ENCODE measurements around the gene MOB2. TPM values are rescaled to one million over a fixed set of nuclear protein-coding genes. Genes with fewer than 3 reads are reported as not detected.

The MOB2 gene
- total RNA-seq, 5 donors from 2014 or later (not counting 1 experiment from before 2014, with no cell fraction given): 49.6 to 79.2 (median 72.6) TPM

- H3K36me3 Mint-ChIP-seq: peaks cover 4% of the 10 kb centered on the region
- ChIA-PET CTCF (interaction anchor here in 1 of 2 donors (0.5 kb wide), 1 partner anchor 70 kb away, joined by 4 read pairs; no protein-coding TSS in a partner anchor), POLR2A (no interaction called here)
- H3K4me3 Mint-ChIP-seq: no peak overlapping the region
- DNase-seq (no peak), ATAC-seq (replicated peaks in 1 of 4) (peak in 1 of 4 experiments; percentile 34)
- Histone ChIP-seq H3K4me1 (ENCODE audit: control insufficient read depth in 1 of 2, extremely low read depth in 1 of 2, insufficient read depth in 2 of 2, low read length in 2 of 2) (peaks cover 0 to 60% of the 10 kb centered on the region in 2 experiments), H3K4me3 (ENCODE audit: control insufficient read depth in 1 of 2, extremely low read depth in 1 of 2, low read length in 1 of 2) (no peak overlapping the region), H3K36me3 (ENCODE audit: control insufficient read depth in 2 of 2, extremely low read depth in 1 of 2, insufficient read depth in 1 of 2, low read length in 1 of 2) (peaks cover under 1 to 6% of the 10 kb centered on the region in 2 donors), H3K27ac (ENCODE audit: low read length) (no peak overlapping the region), H3K9me3 (no peaks in the 10 kb centered on the region), H3K27me3 (replicated peaks in 1 of 2; ENCODE audit: control insufficient read depth in 2 of 2, extremely low read depth in 1 of 2, insufficient read depth in 2 of 2, low read length in 1 of 2) (no peaks in the 10 kb centered on the region)
- H3K27me3 Mint-ChIP-seq: no peaks in the 10 kb centered on the region
- no peaks in the 10 kb centered on the region for H3K9me3 Mint-ChIP-seq
- H3K4me1 Mint-ChIP-seq: peaks cover 59 to 78% (median 70%) of the 10 kb centered on the region in 3 donors
- WGBS (ENCODE audit: insufficient coverage): 19% methylated on average over 2 of the region's 4 CpGs
- H3K27ac Mint-ChIP-seq: no peak overlapping the region
These were observed 37.2 kb upstream of the MOB2 start for GRCh38 chr11:1523779-1524178.

GRCh38 chr11:1523077-1523476, 36.5 kb upstream of the MOB2 start:
- no peak overlapping the region for H3K4me3 Mint-ChIP-seq
- ATAC-seq (replicated peaks in 1 of 4) (no peak), DNase-seq (no peak)
- no peak overlapping the region for H3K4me3 ChIP-seq (ENCODE audit: control insufficient read depth in 1 of 2, extremely low read depth in 1 of 2, low read length in 1 of 2)
- H3K27me3 Mint-ChIP-seq: no peaks in the 10 kb centered on the region
- peaks cover 0 to 6% of the 10 kb centered on the region in 2 donors for H3K36me3 ChIP-seq (ENCODE audit: control insufficient read depth in 2 of 2, extremely low read depth in 1 of 2, insufficient read depth in 1 of 2, low read length in 1 of 2)
- peaks cover 4% of the 10 kb centered on the region for H3K36me3 Mint-ChIP-seq
- no peak overlapping the region for H3K27ac ChIP-seq (ENCODE audit: low read length)
- H3K4me1 ChIP-seq (ENCODE audit: control insufficient read depth in 1 of 2, extremely low read depth in 1 of 2, insufficient read depth in 2 of 2, low read length in 2 of 2): peaks cover 0 to 59% of the 10 kb centered on the region in 2 experiments
- CTCF ChIA-PET: no interaction called here
- H3K4me1 Mint-ChIP-seq: peaks cover 56 to 77% (median 69%) of the 10 kb centered on the region in 3 donors
- no peak overlapping the region for H3K27ac Mint-ChIP-seq
- WGBS (ENCODE audit: insufficient coverage): 70% methylated on average over 2 of the region's 6 CpGs
- H3K9me3 ChIP-seq: no peaks in the 10 kb centered on the region
- POLR2A ChIA-PET: no interaction called here
- no peaks in the 10 kb centered on the region for H3K9me3 Mint-ChIP-seq
- H3K27me3 ChIP-seq (replicated peaks in 1 of 2; ENCODE audit: control insufficient read depth in 2 of 2, extremely low read depth in 1 of 2, insufficient read depth in 2 of 2, low read length in 1 of 2): no peaks in the 10 kb centered on the region

DNA sequence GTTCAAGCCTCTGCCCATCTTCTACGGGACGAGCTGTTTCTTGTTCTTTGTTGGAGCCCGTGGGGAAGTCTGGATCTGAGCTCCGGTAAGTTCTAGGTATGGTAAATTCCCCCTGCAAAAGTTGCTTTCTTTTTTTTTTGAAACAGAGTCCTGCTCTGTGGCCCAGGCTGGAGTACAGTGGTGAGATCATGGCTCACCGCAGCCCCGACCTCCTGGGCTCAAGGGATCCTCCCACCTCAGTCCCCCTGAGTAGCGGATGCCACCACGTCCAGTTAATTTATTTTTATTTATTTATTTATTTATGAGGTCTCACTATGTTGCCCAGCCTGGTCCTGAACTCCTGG, 35.5 kb upstream of the MOB2 start:
- ATAC-seq (replicated peaks in 1 of 4): no peak
- WGBS (ENCODE audit: insufficient coverage): no CpG with 5 or more reads among the region's 8 CpGs
- H3K36me3 ChIP-seq (ENCODE audit: control insufficient read depth in 2 of 2, extremely low read depth in 1 of 2, insufficient read depth in 1 of 2, low read length in 1 of 2): peaks cover 0 to 6% of the 10 kb centered on the region in 2 donors
- H3K36me3 Mint-ChIP-seq: peaks cover 4% of the 10 kb centered on the region
- H3K9me3 ChIP-seq: no peaks in the 10 kb centered on the region
- ChIA-PET POLR2A (no interaction called here), CTCF (no interaction called here)
- H3K4me3 ChIP-seq (ENCODE audit: control insufficient read depth in 1 of 2, extremely low read depth in 1 of 2, low read length in 1 of 2): no peak overlapping the region
- H3K27me3 Mint-ChIP-seq: no peaks in the 10 kb centered on the region
- H3K9me3 Mint-ChIP-seq: no peaks in the 10 kb centered on the region
- H3K4me1 ChIP-seq (ENCODE audit: control insufficient read depth in 1 of 2, extremely low read depth in 1 of 2, insufficient read depth in 2 of 2, low read length in 2 of 2): peaks cover 0 to 70% of the 10 kb centered on the region in 2 experiments
- DNase-seq: no peak
- H3K4me3 Mint-ChIP-seq: no peak overlapping the region
- no peak overlapping the region for H3K27ac ChIP-seq (ENCODE audit: low read length)
- no peaks in the 10 kb centered on the region for H3K27me3 ChIP-seq (replicated peaks in 1 of 2; ENCODE audit: control insufficient read depth in 2 of 2, extremely low read depth in 1 of 2, insufficient read depth in 2 of 2, low read length in 1 of 2)
- no peak overlapping the region for H3K27ac Mint-ChIP-seq
- peaks cover 64 to 83% (median 74%) of the 10 kb centered on the region in 3 donors for H3K4me1 Mint-ChIP-seq

- Mint-ChIP-seq H3K27me3 (no peaks in the 10 kb centered on the region), H3K4me3 (no peak overlapping the region), H3K9me3 (no peaks in the 10 kb centered on the region), H3K36me3 (peaks cover 4% of the 10 kb centered on the region), H3K27ac (no peak overlapping the region), H3K4me1 (peaks cover 67 to 85% (median 75%) of the 10 kb centered on the region in 3 donors)
- 76% methylated on average over 17 of the region's 21 CpGs for WGBS (ENCODE audit: insufficient coverage)
- ATAC-seq (replicated peaks in 1 of 4): no peak
- ChIA-PET CTCF (no interaction called here), POLR2A (no interaction called here)
- DNase-seq: peak in 2 of 35 experiments; percentile 27 to 29
- Histone ChIP-seq H3K4me3 (ENCODE audit: control insufficient read depth in 1 of 2, extremely low read depth in 1 of 2, low read length in 1 of 2) (no peak overlapping the region), H3K9me3 (no peaks in the 10 kb centered on the region), H3K36me3 (ENCODE audit: control insufficient read depth in 2 of 2, extremely low read depth in 1 of 2, insufficient read depth in 1 of 2, low read length in 1 of 2) (peaks cover 0 to 2% of the 10 kb centered on the region in 2 donors), H3K4me1 (ENCODE audit: control insufficient read depth in 1 of 2, extremely low read depth in 1 of 2, insufficient read depth in 2 of 2, low read length in 2 of 2) (peaks cover 0 to 71% of the 10 kb centered on the region in 2 experiments), H3K27ac (ENCODE audit: low read length) (no peak overlapping the region), H3K27me3 (replicated peaks in 1 of 2; ENCODE audit: control insufficient read depth in 2 of 2, extremely low read depth in 1 of 2, insufficient read depth in 2 of 2, low read length in 1 of 2) (no peaks in the 10 kb centered on the region)
These were observed 35.0 kb upstream of the MOB2 start for GRCh38 chr11:1521382-1522080.

- Histone ChIP-seq H3K27ac (ENCODE audit: low read length) (no peak overlapping the region), H3K4me3 (ENCODE audit: control insufficient read depth in 1 of 2, extremely low read depth in 1 of 2, low read length in 1 of 2) (no peak overlapping the region), H3K27me3 (replicated peaks in 1 of 2; ENCODE audit: control insufficient read depth in 2 of 2, extremely low read depth in 1 of 2, insufficient read depth in 2 of 2, low read length in 1 of 2) (no peaks in the 10 kb centered on the region), H3K9me3 (no peaks in the 10 kb centered on the region), H3K36me3 (ENCODE audit: control insufficient read depth in 2 of 2, extremely low read depth in 1 of 2, insufficient read depth in 1 of 2, low read length in 1 of 2) (peaks cover 0 to 2% of the 10 kb centered on the region in 2 donors), H3K4me1 (ENCODE audit: control insufficient read depth in 1 of 2, extremely low read depth in 1 of 2, insufficient read depth in 2 of 2, low read length in 2 of 2) (peaks cover 0 to 73% of the 10 kb centered on the region in 2 experiments)
- Mint-ChIP-seq H3K27me3 (no peaks in the 10 kb centered on the region), H3K27ac (peak overlapping the region in 1 of 2 donors; percentile 44), H3K9me3 (no peaks in the 10 kb centered on the region), H3K36me3 (peaks cover 4% of the 10 kb centered on the region), H3K4me3 (no peak overlapping the region), H3K4me1 (peaks cover 70 to 88% (median 78%) of the 10 kb centered on the region in 3 donors)
- POLR2A ChIA-PET: no interaction called here
- WGBS (ENCODE audit: insufficient coverage): 95% methylated on average over 14 of the region's 19 CpGs
- no peak for DNase-seq
- no peak for ATAC-seq (replicated peaks in 1 of 4)
- CTCF ChIA-PET: no interaction called here
These were observed 34.2 kb upstream of the MOB2 start for GRCh38 chr11:1520663-1521267.

DNA sequence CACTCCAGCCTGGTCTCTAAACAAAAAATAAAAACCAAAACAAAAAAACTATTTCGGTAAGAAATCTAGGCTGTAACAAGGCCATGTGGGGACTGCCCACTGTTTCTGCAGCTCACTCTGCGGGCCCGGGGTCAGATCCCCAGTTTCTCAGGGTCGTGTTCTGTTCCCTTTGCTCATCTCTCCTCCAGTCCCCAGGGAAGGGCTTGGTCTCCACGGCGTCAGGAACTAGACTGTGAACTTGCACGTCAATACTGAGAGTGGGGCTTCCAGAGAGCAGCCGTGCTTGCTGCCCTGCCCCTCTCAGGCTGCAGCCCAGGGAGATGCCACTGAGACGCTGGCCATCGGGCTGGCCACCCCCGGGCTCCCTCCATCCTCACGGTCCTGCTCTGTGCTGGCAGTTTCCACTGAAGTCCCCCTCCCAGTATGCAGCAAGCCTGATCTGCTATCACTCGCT, 33.7 kb upstream of the MOB2 start:
- Histone ChIP-seq H3K27me3 (replicated peaks in 1 of 2; ENCODE audit: control insufficient read depth in 2 of 2, extremely low read depth in 1 of 2, insufficient read depth in 2 of 2, low read length in 1 of 2) (no peaks in the 10 kb centered on the region), H3K4me1 (ENCODE audit: control insufficient read depth in 1 of 2, extremely low read depth in 1 of 2, insufficient read depth in 2 of 2, low read length in 2 of 2) (peaks cover 0 to 75% of the 10 kb centered on the region in 2 experiments), H3K36me3 (ENCODE audit: control insufficient read depth in 2 of 2, extremely low read depth in 1 of 2, insufficient read depth in 1 of 2, low read length in 1 of 2) (peaks cover 0 to 2% of the 10 kb centered on the region in 2 donors), H3K9me3 (no peaks in the 10 kb centered on the region), H3K4me3 (ENCODE audit: control insufficient read depth in 1 of 2, extremely low read depth in 1 of 2, low read length in 1 of 2) (no peak overlapping the region), H3K27ac (ENCODE audit: low read length) (no peak overlapping the region)
- ATAC-seq (replicated peaks in 1 of 4) (no peak), DNase-seq (no peak)
- H3K4me3 Mint-ChIP-seq: no peak overlapping the region
- H3K4me1 Mint-ChIP-seq: peaks cover 72 to 88% (median 81%) of the 10 kb centered on the region in 3 donors
- CTCF ChIA-PET: no interaction called here
- no peak overlapping the region for H3K27ac Mint-ChIP-seq
- H3K36me3 Mint-ChIP-seq: peaks cover 4% of the 10 kb centered on the region
- POLR2A ChIA-PET: no interaction called here
- 89% methylated on average over 13 of the region's 13 CpGs for WGBS (ENCODE audit: insufficient coverage)
- no peaks in the 10 kb centered on the region for H3K27me3 Mint-ChIP-seq
- H3K9me3 Mint-ChIP-seq: no peaks in the 10 kb centered on the region

Measured in T-cell (primary cell).